CD4-positive, alpha-beta T cell treated with Interleukin-15 for 1 hour (primary cell): ENCODE results near the gene SYT17.
"Not testable (repeated sequence)": the region's sequence is repeated elsewhere in the genome, so short reads cannot be mapped to it uniquely, and the experiment has no call there.

Experiments
- DNase-seq: peaks from one replicate; pipeline ENCODE4 v3.0.0-alpha.2; 2020

The SYT17 gene

DNA sequence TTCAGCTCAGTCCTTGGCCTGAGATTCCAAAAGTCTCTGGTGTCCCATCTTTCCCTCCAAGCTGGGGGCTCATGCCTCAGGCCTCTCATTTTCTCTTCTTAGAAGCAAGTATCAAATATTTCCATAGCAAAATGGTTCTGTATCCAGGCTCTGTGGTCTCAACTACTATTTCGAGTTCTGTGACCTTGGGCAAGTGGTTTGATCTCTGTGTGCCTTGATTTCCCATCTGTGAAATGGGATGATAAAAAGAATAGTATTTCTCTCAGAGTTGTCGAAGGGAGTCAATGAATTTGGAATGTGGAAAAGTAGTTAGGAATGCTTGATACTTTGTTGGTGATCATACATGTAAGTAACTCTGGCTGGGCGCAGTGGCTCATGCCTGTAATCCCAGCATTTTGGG lies 6.4 kb downstream of the SYT17 start:
- no peak for DNase-seq

DNA sequence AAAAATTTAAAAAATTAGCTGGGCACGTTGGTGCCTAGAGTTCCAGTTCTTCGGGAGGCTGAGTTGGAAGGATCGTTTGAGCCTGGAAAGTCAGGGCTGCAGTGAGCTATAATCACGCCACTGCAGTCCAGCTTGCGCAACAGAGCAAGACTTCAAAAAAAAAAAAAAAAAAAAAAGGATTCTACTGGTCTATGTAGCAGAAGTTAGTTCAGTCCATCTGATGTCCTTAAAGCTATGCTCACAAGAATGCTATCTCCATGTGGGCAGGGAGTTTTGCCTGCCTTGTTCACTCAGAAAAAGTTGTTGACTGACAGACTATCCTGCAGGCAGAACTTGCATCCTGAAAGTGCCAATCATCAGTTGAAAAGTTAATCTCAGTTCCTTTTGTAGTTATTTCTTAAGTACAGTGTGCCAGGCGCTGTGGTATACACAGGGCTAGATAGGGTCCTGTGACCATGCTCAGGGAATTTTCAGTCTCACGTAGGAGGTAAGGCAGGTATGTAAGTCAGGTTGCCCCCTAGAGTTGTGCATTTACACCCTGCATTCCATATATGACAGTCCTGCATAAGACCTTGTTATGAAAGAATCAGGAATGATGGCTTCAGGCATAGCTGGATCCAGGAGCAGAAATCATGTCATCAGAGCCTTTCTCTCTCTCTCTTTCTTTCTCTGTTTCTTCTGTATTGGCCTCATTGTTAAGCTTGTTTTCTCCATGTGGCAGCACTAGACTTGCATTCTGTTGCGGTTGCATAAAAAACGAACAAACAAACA lies 7.6 kb downstream of the SYT17 start:
- no peak for DNase-seq

DNA sequence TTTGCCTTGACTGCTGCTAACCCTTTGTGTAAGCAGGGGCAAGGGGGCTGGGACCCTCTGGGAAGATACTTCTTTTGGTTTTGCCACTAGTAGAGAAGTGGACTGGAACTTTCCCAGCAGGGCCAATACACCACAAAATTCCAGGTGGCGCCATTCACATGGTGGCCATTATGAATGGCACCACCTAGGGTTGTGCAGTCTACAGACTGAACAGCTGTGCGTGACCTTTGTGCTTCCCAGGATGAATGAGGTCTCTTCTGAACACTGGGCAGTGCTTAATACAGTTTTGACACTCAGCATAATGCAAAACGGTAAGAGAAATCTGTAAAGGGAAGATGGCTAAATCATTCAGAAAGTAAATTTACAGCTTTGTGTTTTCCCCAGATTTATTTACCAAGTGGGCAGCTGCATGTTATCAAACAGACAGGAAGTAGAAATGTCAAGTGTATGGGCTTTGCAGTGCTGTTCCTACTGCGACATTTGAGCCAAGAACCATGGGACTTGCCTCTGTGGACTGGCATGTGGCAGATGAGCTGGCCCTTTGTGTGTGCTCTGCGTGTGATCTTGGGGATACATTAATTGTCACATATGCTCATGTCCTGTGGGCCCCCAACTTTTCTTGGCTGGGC lies 9.2 kb downstream of the SYT17 start:
- no peak for DNase-seq

DNA sequence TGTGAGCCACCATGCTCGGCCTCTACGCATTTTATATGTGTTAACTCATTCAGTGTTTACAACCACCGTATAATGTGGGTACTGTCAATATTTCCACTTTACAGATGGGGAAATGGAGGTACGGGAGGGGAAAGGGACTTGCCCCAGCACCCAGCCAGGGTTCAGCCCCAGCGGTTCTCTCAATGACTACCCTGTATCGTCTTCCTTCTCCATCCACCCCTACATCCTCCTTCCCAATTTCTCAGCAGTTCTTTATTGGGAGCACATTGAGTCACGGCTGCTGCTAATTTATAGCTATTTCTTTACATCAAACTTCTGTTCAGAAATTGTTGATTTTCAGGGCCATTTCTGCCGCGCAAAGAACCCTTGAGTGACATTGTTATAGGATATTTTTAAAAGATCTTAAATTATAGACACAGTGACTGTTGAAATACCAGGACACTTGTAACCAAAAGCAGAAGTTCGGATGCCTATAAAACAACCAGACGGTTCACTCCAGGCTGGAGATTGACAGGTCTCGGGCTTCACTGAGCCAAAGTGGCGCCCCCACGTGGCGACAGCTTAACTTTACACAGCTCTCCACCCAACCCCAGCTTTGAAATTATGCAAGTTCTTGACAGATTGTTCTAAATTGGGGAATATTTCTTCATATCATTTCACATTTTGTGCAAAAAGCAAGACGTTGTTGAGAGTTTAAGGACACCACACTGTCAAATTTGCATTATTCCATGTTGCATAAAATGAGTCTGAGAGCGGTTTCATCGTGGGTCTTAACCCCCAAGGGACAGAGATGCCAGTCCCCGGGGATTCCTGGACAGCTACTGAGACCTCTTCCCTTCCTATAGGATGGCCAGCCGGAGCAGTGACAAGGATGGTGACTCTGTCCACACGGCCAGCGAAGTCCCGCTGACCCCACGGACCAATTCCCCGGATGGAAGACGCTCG lies 11.8 kb downstream of the SYT17 start:
- DNase-seq, result peak; percentile 62

DNA sequence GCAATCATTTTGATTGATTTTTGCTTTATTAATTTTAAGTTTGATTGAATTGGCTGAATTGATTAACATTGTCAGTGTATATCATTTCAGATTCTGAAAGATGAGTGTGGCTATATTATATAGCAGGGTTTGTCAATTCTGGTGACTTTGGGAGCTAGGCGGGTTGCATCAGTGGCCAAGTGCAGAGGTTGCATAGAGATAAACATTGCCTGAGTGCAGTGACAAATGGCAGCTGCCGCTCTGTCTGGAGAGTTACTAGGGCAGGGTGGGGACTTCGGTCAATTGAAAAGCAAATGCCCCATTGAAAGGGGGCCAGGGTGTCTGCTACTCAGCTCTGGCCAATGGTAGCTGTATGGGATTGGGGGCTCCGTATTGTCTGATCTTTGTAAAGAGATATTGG lies 12.7 kb downstream of the SYT17 start:
- no peak for DNase-seq

DNA sequence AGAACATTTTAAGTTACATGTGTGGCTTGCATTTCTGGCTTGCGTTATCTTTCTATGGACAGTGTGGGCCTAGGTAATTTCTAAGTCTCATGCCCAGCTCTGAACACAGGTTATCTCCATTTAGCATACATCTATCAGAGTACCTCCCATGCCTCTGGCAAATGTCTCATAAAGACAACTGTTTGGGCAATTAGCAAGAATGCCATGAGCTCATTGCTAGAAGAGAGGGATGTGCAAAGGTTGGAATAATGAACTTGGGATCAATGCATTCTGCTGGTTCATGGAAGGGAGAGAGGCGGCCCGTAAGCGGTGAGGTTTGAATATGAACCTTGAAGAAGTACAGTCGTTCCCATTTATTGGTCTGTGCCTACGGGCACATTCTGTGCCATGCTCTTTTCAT lies 14.4 kb downstream of the SYT17 start:
- DNase-seq, result no peak

DNA sequence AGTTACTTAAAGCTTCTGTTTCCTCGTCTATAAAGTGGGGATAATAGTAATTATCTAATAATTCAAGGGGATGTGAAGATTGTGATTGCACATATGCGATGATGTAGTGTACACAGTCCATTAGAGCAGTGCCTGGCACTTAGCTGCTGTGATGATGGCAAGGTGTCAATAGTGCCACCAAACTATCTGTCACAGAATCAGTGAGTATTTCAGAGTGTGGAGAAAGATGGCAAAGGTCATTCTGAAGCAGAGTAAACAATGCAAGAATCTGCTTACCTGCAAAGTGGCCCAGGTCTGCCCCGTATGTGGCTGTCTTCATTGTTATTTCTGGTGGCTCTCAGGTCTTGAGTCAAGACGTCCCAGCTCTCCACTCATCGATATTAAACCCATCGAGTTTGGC lies 15.1 kb downstream of the SYT17 start:
- DNase-seq, result no peak

DNA sequence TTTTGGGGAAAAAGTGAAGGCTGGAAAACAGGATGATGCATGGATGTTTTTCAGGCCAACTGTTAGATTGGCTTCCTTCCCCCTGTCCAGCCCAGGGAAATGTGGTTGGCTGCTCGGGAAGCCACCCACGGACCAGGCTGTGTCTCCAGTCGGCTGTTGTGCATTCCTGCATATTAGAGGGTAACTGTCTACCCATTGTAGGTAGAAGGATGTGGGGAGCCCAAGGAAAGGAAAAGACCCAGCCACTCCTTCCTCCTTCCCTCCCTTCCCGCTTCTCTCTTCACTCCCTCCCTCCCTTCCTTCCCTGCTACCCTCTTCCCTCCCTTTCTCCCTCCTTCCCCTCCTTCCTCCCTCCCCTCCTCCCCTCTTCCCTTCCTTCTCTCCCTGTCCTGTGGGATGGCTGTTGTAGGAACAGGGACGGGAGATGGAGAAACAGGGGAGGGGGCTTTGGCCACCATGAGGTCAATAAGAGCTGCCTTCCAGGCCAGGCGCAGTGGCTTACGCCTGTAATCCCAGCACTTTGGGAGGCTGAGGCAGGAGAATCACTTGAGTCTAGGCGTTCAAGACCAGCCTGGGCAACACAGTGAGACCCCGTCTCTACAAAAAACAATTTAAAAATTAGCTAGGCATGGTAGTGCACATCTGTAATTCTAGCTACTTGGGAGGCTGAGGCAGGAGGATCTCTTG lies 16.9 kb downstream of the SYT17 start:
- DNase-seq, result no peak

DNA sequence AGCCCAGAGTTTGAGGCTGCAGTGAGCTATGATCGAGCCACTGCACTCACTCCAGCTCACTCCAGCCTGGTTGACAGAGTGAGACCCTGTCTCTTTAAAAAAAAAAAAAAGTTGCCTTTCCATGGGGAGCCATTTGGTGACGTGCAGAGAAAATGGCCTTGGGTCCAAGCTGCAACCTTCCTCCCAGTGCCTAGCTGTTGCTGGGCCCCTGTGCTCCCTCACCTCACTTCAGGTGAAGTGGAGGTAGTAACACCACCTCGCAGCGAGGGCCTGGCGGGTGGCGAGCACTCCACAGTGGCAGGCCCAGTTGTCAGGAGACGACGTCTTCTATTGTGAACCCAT lies 17.4 kb downstream of the SYT17 start:
- DNase-seq, result no peak

DNA sequence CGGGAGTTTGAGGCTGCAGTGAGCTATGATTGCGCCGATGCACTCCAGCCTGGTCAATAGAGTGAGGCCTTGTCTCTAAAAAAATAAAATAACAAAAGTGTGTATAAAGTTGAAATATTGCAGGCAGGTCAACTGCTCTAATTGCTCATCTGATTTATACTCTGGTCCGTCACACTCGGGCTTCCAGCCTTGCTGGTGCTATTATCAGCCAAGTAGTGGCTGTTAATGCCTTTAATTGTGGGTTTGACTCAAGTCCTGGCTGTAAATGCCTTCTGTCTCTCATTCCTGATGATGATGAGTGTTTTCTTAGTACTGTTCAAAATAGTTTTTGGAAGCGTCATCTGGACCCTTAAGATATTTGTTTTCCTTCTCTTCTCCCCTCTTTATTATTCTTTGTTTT lies 18.4 kb downstream of the SYT17 start:
- no peak for DNase-seq

DNA sequence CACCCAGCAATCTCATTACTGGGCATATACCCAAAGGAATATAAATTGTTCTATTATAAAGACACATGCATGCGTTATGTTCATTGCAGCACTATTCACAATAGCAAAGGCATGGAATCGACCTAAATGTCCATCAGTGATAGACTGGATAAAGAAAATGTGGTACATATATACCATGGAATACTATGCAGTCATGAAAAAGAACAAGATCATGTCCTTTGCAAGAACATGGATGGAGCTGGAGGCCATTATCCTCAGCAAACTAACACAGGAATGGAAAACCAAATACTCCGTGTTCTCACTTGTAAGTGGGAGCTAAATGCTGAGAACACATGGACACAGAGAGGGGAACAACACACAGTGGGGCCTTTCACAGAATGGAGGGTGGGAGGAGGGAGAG lies 19.9 kb downstream of the SYT17 start:
- DNase-seq, result not testable (repeated sequence)

DNA sequence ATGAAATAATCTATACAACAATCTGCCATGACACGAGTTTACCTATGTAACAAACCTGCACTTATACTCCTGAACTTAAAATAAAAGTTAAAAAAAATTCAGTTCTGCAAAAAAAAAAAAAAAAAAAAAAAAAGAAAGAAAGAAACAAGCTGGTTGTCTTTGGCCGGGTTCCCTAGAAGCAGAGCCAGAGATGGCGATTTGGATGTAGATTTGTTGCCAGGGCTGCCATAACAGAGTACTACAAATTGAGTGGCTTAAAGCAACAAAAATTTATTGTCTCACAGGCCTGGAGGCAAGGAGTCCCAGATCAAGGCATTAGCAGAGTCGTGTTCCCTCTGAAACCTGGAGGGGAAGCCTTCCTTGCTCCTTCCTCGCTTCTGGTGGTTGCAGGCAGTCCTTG lies 20.4 kb downstream of the SYT17 start:
- no peak for DNase-seq

DNA sequence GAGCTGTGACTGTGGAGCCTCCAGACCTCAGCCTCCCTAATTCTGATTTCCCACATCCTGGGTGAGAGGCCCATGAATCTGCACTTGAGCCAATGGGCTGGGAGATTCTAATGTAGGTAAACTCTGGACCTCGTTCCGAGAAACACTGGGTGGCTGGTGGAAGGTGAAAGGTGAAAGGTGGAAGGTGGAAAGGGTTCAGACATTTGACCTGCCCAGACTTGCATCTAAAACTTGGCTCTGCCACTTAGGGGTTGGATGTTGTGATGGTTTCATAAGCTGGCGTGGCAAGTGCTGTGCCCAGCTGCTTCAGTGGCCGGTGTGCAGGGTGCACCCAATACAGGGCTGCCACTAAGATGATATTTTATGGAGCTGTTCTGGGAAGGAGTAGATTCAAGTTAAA lies 24.8 kb downstream of the SYT17 start:
- DNase-seq, result no peak

DNA sequence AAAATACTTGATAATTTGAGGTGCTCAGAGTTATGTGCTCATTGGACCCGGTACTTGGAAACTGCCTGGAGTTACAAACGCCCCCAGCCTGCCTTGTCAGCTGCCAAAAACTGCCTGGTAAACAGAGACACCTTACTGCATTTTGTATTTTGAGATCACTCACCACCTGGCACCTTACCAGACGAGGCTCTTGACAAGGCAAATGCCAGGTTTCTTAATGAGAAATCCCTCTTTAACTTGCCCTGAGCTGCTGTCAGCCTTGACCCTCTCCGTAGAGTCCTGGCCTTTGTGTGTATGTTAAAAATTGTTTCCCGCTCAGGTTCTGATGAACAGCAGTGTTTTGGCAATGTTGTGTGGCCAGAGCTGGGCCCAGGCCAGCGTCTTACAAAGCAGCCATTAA lies 28.8 kb downstream of the SYT17 start:
- no peak for DNase-seq

DNA sequence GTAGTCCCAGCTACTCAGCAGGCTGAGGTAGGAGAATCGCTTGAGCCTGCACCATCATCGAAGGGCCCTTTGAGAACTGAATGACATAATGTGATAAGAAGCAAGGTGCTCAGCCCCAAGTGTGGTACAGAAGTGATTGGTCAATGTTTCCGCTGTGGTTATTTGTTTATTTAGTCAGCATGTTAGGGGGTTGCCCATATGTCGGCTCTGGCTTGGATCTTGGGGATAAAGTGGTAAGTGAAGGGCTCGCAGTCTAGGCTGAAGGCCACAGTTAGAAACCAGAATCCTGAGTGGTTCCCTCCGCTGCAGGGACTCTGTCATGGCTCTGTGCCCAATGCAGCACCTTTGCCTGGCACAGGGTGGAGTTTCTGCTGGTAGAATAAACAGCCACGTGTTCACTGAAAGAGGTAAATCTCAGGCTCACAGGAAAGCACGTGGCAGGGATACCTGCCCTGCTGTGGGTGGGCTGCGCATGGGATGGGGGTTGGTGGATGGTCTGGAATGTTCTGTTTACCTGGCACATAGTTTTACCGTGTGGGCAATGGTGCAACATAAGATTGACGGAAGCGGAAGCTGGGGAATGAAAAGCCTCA lies 35.4 kb downstream of the SYT17 start:
- no peak for DNase-seq

DNA sequence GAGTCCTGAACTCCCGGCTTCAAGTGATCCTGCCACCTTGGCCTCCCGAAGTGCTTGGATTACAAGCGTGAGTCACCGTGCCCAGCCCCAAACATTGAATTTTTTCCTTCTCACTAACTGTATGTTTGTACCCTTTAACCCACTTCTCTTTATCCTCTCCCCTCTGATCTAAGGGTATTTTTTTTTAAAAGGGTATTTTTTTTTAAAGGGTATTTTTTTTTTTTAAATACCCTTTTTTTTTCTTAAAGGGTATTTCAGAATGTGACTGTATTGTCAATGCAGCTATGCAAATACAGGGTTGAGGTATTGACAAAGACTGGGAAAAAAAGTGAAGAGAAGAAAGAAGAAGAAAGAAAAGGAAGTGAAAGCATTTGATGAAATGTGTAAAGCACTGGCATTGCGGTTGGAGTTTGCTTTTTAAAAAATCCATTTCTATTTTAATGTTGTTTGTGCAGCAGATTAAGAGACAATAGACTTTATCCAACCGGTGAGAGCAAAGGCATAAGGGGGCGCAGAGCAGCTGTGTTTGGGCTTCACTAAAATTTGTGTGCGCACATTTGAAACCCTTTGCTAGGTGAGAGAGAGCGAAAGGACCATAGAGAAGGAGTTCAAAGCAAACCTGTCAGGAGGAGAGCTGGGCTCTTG lies 42.4 kb downstream of the SYT17 start:
- peak; percentile 22 for DNase-seq

DNA sequence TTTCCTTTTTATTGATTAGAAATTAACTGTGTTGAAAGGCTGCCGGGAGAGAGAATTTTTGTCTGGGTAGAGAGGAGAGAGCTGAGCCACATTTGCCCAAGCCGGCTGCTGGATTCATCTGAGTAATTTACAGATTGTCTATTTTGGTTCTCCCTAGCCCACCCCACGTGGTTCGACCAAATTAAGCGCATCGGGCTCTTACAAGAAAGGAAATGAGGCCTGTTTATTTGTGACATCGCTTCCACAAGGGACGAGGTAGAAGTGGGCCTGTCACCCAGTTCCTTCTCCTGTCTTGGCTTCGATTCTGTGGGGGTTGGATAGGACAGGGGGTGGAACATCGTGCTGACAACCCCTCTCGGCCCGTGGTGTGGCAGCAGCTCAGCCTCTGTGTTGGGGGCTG lies 42.9 kb downstream of the SYT17 start:
- peak; percentile 24 for DNase-seq

DNA sequence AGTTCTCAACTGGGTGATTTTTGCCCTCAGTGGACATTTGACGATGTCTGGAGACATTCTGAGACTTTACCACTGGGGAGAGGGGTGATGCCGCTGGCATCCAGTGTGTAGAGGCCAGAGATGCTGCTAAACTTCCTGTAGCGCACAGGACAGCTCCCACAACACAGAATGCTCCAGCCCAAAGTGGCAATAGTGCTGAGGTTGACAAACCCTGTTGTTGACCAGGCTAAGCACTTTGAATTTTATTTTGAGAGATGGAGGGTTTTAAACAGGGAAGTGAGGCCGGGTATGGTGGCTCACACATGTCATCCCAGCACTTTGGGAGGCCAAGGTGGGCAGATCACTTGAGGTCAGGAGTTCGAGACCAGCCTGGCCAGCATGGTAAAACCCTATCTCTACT lies 44.0 kb downstream of the SYT17 start:
- DNase-seq, result no peak

DNA sequence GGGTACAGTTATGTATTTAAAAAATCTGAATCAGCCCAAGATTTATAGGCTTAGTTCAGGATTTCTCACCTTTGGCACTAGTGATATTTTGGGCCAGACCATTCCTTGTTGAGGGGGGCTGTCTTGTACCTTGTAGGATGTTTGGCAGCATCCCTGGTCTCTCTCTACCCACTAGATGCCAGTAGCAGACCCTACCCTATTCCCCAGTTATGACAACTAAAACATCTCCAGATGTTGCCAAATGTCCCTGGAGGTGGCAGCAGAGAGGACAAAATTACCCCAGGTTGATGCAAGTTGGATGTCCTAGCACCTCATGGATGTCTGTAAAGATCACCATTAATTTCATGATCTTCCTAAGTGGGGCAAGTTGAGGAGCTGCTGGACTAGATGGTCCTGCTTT lies 45.8 kb downstream of the SYT17 start:
- DNase-seq, result no peak

DNA sequence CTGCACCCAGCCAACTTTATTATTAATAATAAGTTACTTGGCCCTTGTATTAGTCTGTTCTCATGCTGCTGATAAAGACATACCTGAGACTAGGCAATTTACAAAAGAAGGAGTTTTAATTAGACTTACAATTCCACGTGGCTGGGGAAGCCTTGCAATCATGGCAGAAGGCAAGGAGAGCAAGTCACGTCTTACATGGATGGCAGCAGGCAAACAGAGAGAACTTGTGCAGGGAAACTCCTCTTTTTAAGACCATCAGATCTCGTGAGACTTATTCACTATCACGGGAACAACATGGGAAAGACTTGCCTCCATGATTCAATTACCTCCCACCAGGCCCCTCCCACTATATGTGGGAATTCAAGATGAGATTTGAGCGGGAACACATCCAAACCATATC lies 47.7 kb downstream of the SYT17 start:
- no peak for DNase-seq

DNA sequence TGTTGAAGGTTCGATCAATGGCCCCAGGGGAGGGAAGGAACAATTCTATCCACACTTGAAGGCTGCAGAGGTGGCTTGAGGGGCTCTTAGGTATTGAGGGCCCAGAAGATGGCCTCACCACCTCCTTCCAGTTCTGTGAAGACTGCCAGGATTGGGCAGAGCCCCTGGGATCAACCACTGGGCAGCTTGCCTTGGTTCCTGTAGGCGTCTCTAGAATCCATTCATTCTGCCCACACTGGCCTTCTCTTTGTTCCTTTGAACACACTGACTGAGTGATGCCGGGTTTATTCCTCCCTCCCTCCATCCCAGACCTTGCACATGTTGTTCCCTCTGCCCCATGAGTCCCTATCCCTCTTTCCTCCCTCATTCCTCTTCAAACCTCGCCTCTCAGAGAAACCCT lies 50.5 kb downstream of the SYT17 start:
- DNase-seq, result no peak

DNA sequence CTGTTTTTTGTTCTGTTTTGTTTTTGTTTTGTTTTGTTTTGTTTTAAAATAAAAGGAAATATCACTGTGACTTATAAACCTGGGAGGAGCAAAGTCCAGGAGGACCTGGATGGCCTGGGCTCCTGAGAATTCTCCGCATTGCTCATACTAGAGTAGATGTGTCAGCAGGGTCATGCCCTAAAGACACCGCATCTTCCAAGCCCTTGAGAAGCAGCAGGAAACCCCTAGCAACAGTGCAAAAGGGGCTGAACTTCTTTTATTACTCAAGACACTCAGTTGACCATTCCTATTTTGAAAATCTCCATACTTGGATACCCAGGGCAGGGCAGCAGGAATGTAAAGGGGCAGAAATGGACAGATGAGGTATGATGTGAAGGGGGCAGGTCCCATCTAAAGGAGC lies 51.8 kb downstream of the SYT17 start:
- no peak for DNase-seq
